ENCODE measurements around the gene MDN1. TPM values are rescaled to one million over a fixed set of nuclear protein-coding genes. Genes with fewer than 3 reads are reported as not detected.

Gene MDN1
- polyA plus RNA-seq, 1 of the 3 experiments (the other 2 are of a cell fraction) = 8.5 TPM

GRCh38 chr6:89763550-89763949 lies 56.0 kb downstream of the MDN1 start:
- Histone ChIP-seq H3K9ac (no peak overlapping the region), H3K4me2 (no peak overlapping the region), H3F3A (replicated peaks; ENCODE audit: insufficient read depth) (no peaks in the 10 kb centered on the region), H3K9me3 (no peaks in the 10 kb centered on the region), H4K20me1 (ENCODE audit: insufficient read depth) (no peaks in the 10 kb centered on the region), H3K27ac (ENCODE audit: low read depth in 2 of 2, low read length in 1 of 2) (no peak overlapping the region), H3K36me3 (replicated peaks in 1 of 2; ENCODE audit: control insufficient read depth in 1 of 2, insufficient read depth in 2 of 2, low read length in 1 of 2) (peaks cover 14% of the 10 kb centered on the region in 2 experiments), H3K4me3 (ENCODE audit: low read depth in 2 of 2, low read length in 1 of 2) (no peak overlapping the region), H2AFZ (ENCODE audit: low read depth) (no peak overlapping the region), H3K4me1 (ENCODE audit: control insufficient read depth in 1 of 2, insufficient read depth in 2 of 2, low read depth in 1 of 2, low read length in 1 of 2) (no peaks in the 10 kb centered on the region), H3K27me3 (ENCODE audit: insufficient read depth) (no peaks in the 10 kb centered on the region), H3K9me2 (no peaks in the 10 kb centered on the region), H3K79me2 (ENCODE audit: insufficient read depth) (no peaks in the 10 kb centered on the region; the same call in 1 of the 2 replicates)
- TF ChIP-seq RAD21 (IDR thresholded peaks at IDR 0.05; ENCODE audit: low read length) (no peak), TAF1 (IDR thresholded peaks at IDR 0.05; ENCODE audit: borderline replicate concordance, low read depth, low read length) (no peak), FOXJ3 (CRISPR knock-in tag; IDR thresholded peaks at IDR 0.05) (no peak), FOXM1 (IDR thresholded peaks at IDR 0.05; ENCODE audit: low read depth) (no peak), RCOR1 (IDR thresholded peaks at IDR 0.05; ENCODE audit: low read length) (no peak)
- no peak for DNase-seq
- 79% methylated on average over 2 of the region's 2 CpGs for WGBS (ENCODE audit: low lambda C conversion rate)
- POLR2A ChIA-PET = no interaction called here
- CTCF ChIA-PET = no interaction called here

- Histone ChIP-seq H3K9me3 (no peaks in the 10 kb centered on the region), H3K36me3 (replicated peaks in 1 of 2; ENCODE audit: control insufficient read depth in 1 of 2, insufficient read depth in 2 of 2, low read length in 1 of 2) (peaks cover 35 to 51% of the 10 kb centered on the region in 2 experiments), H2AFZ (ENCODE audit: low read depth) (no peak overlapping the region), H3K4me1 (ENCODE audit: control insufficient read depth in 1 of 2, insufficient read depth in 2 of 2, low read depth in 1 of 2, low read length in 1 of 2) (no peaks in the 10 kb centered on the region), H3K9ac (no peak overlapping the region), H4K20me1 (ENCODE audit: insufficient read depth) (no peaks in the 10 kb centered on the region), H3K9me2 (no peaks in the 10 kb centered on the region), H3K4me3 (ENCODE audit: low read depth in 2 of 2, low read length in 1 of 2) (no peak overlapping the region), H3K27me3 (ENCODE audit: insufficient read depth) (no peaks in the 10 kb centered on the region), H3K79me2 (ENCODE audit: insufficient read depth) (no peaks in the 10 kb centered on the region; the same call in 1 of the 2 replicates), H3F3A (replicated peaks; ENCODE audit: insufficient read depth) (no peaks in the 10 kb centered on the region), H3K27ac (ENCODE audit: low read depth in 2 of 2, low read length in 1 of 2) (no peak overlapping the region), H3K4me2 (no peak overlapping the region)
- CTCF ChIA-PET = interaction anchor here (1.3 kb wide), 1 partner anchor 10 kb away, joined by 3 read pairs; no protein-coding TSS in a partner anchor
- WGBS (ENCODE audit: low lambda C conversion rate) = 88% methylated on average over 1 of the region's 1 CpG
- no peak for DNase-seq
- POLR2A ChIA-PET = no interaction called here
- no peak for TF ChIP-seq USF1 (IDR thresholded peaks at IDR 0.05; ENCODE audit: borderline replicate concordance, low read depth)
- no peak for TF ChIP-seq SIN3A (IDR thresholded peaks at IDR 0.05; ENCODE audit: borderline replicate concordance, low read depth, low read length)
- TF ChIP-seq USF2 (IDR thresholded peaks at IDR 0.05; ENCODE audit: borderline replicate concordance, low read depth, low read length) = no peak
- TF ChIP-seq POLR2AphosphoS5 (IDR thresholded peaks at IDR 0.05; ENCODE audit: low read depth, low read length) = no peak
- no peak for TF ChIP-seq REST (IDR thresholded peaks at IDR 0.05; ENCODE audit: low read depth, low read length)
- TF ChIP-seq FOXJ3 (CRISPR knock-in tag; IDR thresholded peaks at IDR 0.05) = no peak
- TF ChIP-seq JUND (IDR thresholded peaks at IDR 0.05) = no peak
- no peak for TF ChIP-seq GABPA (IDR thresholded peaks at IDR 0.05; ENCODE audit: low read depth)
- no peak for TF ChIP-seq IRF3 (IDR thresholded peaks at IDR 0.05; ENCODE audit: low read depth, low read length)
- TF ChIP-seq TAF1 (IDR thresholded peaks at IDR 0.05; ENCODE audit: borderline replicate concordance, low read depth, low read length) = no peak
- no peak for TF ChIP-seq EZH2phosphoT487 (IDR thresholded peaks at IDR 0.05; ENCODE audit: borderline replicate concordance, low read depth)
- TF ChIP-seq NFIC (IDR thresholded peaks at IDR 0.05; ENCODE audit: borderline replicate concordance) = no peak
- no peak for TF ChIP-seq TCF12 (IDR thresholded peaks at IDR 0.05)
Measured at GRCh38 chr6:89758830-89759229, 60.8 kb downstream of the MDN1 start.

Measured in SK-N-SH (cell line).